GM12864 (cell line): ENCODE measurements around the gene VTA1.

ENCODE experiments used
- DNase-seq: peaks from one replicate; pipeline ENCODE4 v3.0.0-alpha.2; 2011; ENCODE audit warnings: low read depth
- H3K4me3 ChIP-seq: 2 replicates; pipeline ENCODE4 v1.5.1; 2011; ENCODE audit warnings: mild to moderate bottlenecking, low read depth, low read length, control low read depth
- CTCF ChIP-seq: IDR thresholded peaks from 2 replicates; pipeline ENCODE4 v1.5.1; 2011; ENCODE audit warnings: low read depth, mild to moderate bottlenecking, moderate library complexity, low read length, control low read depth, inconsistent platforms; ENCODE audit errors: missing control alignments

Gene VTA1

GRCh38 chr6:142235272-142235671, 88.2 kb downstream of the VTA1 start:
- TF ChIP-seq CTCF, result no peak
- DNase-seq, result no peak
- no peak overlapping the region for H3K4me3 ChIP-seq

GRCh38 chr6:142235791-142236190, 88.7 kb downstream of the VTA1 start:
- no peak overlapping the region for H3K4me3 ChIP-seq
- no peak for DNase-seq
- TF ChIP-seq CTCF, result no peak

DNA sequence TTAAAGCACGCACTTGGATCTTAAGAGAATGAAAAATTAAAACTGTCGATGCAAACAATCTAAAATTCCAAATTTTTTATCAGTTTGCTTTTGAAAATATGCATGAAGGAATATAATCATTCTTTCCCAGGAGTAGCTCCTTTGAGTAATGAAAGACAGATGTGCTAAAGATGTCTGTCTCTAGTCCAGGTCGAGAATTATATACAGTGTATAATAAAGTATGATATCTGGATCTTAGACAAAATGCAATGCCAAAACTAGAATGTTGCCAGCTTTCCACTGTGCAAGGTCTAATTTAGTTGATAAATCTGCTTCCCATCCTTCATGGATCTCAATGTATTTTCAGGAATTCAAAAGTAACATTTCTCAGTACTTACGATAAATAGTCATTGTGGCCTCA, 89.6 kb downstream of the VTA1 start:
- no peak for TF ChIP-seq CTCF
- no peak for DNase-seq

GRCh38 chr6:142238881-142239280, 91.8 kb downstream of the VTA1 start:
- H3K4me3 ChIP-seq, result no peak overlapping the region
- DNase-seq, result no peak
- TF ChIP-seq CTCF, result no peak

More for the DNA sequence above, 89.6 kb downstream of the VTA1 start:
- no peak overlapping the region for H3K4me3 ChIP-seq

DNA sequence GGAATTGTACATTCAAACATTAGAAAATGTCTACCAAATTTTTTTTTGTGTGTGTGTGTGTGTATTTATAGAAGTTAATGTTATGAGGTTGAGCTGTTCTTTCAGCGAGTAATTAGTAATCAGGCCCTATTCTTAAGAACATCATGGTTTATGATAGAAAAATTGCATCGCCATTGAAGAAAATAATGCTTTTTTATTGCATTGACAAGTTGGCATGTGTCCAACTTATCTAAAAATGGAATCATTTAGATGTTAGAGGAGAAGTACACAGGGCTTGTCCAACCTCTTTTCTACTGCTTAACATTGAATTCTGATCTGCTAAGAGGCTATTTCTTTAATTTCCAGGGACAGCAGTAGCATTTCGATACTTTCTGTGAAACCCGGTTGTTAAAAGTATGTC, 93.1 kb downstream of the VTA1 start:
- no peak for DNase-seq
- TF ChIP-seq CTCF, result no peak
- no peak overlapping the region for H3K4me3 ChIP-seq

- TF ChIP-seq CTCF, result no peak
- no peak for DNase-seq
- H3K4me3 ChIP-seq, result no peak overlapping the region
These were observed 94.0 kb downstream of the VTA1 start for GRCh38 chr6:142241061-142241460.

DNA sequence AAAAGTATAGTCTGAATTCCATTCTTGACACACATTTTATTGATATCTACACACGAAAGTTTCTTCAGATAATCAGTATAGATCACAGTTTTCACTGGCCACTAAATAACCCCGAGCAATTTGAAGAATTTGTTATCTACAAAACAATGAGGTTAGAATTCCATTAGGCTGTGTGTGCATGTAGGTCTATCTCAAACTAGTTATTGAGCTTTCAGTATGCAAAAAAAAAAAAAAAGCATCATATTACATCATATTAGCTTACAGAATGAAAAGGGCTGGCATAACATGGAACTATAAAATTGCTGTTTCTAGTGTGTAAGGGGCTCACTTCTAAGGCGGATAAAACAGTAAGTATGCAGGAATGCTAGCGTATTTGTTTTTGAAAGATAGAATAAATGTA, 95.2 kb downstream of the VTA1 start:
- no peak for DNase-seq
- TF ChIP-seq CTCF, result no peak

More for the DNA sequence above, 95.2 kb downstream of the VTA1 start:
- no peak overlapping the region for H3K4me3 ChIP-seq
